PC-3 (cell line): ENCODE data around the gene ESRP2.

Experiments used
- EZH2 ChIP-seq: fragments of 300-600 bp; sonication (generic); IDR thresholded peaks from one replicate; pipeline ENCODE4 v1.6.1; 2017; ENCODE audit warnings: antibody characterized with exemption, mild to moderate bottlenecking, low read length; ENCODE audit not compliant: unreplicated experiment
- EZH2phosphoT487 ChIP-seq: fragments of 300-600 bp; sonication (generic); IDR thresholded peaks from 2 replicates; pipeline ENCODE4 v1.6.1; 2018; ENCODE audit warnings: mild to moderate bottlenecking, antibody characterized with exemption, low read length, borderline replicate concordance
- TF ChIP-seq, protein P1 (sequence below): fragments of 300-600 bp; sonication (generic); conservative IDR thresholded peaks from 2 replicates; pipeline ENCODE4 v1.5.1; 2017; ENCODE audit warnings: antibody characterized with exemption, low read depth, mild to moderate bottlenecking, low read length

DNA sequence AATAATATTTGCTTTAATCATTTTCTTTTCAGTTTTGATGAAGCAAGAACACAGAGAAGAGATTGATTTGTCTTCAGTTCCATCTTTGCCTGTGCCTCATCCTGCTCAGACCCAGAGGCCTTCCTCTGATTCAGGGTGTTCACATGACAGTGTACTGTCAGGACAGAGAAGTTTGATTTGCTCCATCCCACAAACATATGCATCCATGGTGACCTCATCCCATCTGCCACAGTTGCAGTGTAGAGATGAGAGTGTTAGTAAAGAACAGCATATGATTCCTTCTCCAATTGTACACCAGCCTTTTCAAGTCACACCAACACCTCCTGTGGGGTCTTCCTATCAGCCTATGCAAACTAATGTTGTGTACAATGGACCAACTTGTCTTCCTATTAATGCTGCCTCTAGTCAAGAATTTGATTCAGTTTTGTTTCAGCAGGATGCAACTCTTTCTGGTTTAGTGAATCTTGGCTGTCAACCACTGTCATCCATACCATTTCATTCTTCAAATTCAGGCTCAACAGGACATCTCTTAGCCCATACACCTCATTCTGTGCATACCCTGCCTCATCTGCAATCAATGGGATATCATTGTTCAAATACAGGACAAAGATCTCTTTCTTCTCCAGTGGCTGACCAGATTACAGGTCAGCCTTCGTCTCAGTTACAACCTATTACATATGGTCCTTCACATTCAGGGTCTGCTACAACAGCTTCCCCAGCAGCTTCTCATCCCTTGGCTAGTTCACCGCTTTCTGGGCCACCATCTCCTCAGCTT is 45.0 kb downstream of the ESRP2 start:
- TF ChIP-seq, protein P1, sequence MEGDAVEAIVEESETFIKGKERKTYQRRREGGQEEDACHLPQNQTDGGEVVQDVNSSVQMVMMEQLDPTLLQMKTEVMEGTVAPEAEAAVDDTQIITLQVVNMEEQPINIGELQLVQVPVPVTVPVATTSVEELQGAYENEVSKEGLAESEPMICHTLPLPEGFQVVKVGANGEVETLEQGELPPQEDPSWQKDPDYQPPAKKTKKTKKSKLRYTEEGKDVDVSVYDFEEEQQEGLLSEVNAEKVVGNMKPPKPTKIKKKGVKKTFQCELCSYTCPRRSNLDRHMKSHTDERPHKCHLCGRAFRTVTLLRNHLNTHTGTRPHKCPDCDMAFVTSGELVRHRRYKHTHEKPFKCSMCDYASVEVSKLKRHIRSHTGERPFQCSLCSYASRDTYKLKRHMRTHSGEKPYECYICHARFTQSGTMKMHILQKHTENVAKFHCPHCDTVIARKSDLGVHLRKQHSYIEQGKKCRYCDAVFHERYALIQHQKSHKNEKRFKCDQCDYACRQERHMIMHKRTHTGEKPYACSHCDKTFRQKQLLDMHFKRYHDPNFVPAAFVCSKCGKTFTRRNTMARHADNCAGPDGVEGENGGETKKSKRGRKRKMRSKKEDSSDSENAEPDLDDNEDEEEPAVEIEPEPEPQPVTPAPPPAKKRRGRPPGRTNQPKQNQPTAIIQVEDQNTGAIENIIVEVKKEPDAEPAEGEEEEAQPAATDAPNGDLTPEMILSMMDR = no peak
- TF ChIP-seq EZH2phosphoT487 = no peak
- TF ChIP-seq EZH2 = no peak
